Measurements from ENCODE around the gene POLE.

DNA sequence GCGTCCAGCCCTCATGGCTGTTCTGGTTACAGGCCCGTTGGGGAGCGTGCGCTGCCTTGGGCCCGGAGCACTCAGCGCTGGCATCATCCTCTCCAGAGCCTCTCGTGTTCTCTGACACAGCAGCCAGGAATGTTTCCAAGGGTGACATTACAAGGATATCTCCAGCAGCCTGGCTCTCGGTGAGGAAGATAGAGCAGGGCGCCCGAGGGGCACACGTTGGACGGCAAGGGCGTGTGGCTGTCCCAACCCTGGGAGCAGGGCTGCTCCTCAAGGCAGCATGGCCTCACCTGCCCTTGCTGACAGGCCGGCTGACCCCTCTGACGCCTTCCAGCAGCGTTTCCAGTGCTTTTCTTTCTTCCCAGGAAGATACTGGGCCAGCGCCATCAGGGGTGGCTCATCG lies 91.1 kb downstream of the POLE start:
- no peak for TF ChIP-seq EZH2phosphoT487 (IDR thresholded peaks at IDR 0.05; ENCODE audit: insufficient read depth, low read depth)
- TF ChIP-seq EZH2 (IDR thresholded peaks at IDR 0.05; ENCODE audit: insufficient read depth, poor library complexity, severe bottlenecking), result no peak
